ENCODE data around the gene CCDC24. TPM values are rescaled to one million over a fixed set of nuclear protein-coding genes. Genes with fewer than 3 reads are reported as not detected.

The CCDC24 gene
- total and polyA plus RNA-seq, 2 of the 13 experiments (the other 11 are each of a cell fraction or from before 2014, with no cell fraction given): 1.4 to 2.9 TPM

GRCh38 chr1:43947061-43947873 lies 44.1 kb upstream of the CCDC24 start (continued):
- TF ChIP-seq BRCA1 (CRISPR knock-in tag; IDR thresholded peaks at IDR 0.05) (no peak), ZNF256 (CRISPR knock-in tag; conservative IDR thresholded peaks at IDR 0.05) (no peak), FOXC1 (CRISPR knock-in tag; IDR thresholded peaks at IDR 0.05; ENCODE audit: borderline replicate concordance) (peak; percentile 4; the same call in 1 of the 2 replicates), ZNF629 (CRISPR knock-in tag; conservative IDR thresholded peaks at IDR 0.05) (no peak), ZNF333 (CRISPR knock-in tag; IDR thresholded peaks at IDR 0.05; ENCODE audit: borderline replicate concordance) (peak; percentile 78; the same call in 1 of the 2 replicates), THRA (CRISPR knock-in tag; IDR thresholded peaks at IDR 0.05; ENCODE audit: borderline replicate concordance) (no peak), PHB2 (IDR thresholded peaks at IDR 0.05; ENCODE audit: partially characterized antibody) (no peak), TMF1 (CRISPR knock-in tag; IDR thresholded peaks at IDR 0.05; ENCODE audit: low read depth) (no peak; the same call in 1 of the 2 replicates), ZNF614 (CRISPR knock-in tag; IDR thresholded peaks at IDR 0.05; ENCODE audit: borderline replicate concordance) (no peak), FOXA1 (IDR thresholded peaks at IDR 0.05) (no peak), FOXA1 (CRISPR knock-in tag; IDR thresholded peaks at IDR 0.05) (no peak), MAF1 (CRISPR knock-in tag; IDR thresholded peaks at IDR 0.05; ENCODE audit: borderline replicate concordance) (no peak; the same call in 1 of the 2 replicates), SRY (CRISPR knock-in tag; IDR thresholded peaks at IDR 0.05) (no peak), DDIT3 (CRISPR knock-in tag; IDR thresholded peaks at IDR 0.05) (no peak), ZNF768 (CRISPR knock-in tag; IDR thresholded peaks at IDR 0.05) (no peak), IKZF4 (CRISPR knock-in tag; IDR thresholded peaks at IDR 0.05; ENCODE audit: borderline replicate concordance, low read depth, not compliant biosample characterization) (no peak), SUZ12 (IDR thresholded peaks at IDR 0.05; ENCODE audit: low read depth, low read length) (no peak)
- TF ChIP-seq, protein P1, sequence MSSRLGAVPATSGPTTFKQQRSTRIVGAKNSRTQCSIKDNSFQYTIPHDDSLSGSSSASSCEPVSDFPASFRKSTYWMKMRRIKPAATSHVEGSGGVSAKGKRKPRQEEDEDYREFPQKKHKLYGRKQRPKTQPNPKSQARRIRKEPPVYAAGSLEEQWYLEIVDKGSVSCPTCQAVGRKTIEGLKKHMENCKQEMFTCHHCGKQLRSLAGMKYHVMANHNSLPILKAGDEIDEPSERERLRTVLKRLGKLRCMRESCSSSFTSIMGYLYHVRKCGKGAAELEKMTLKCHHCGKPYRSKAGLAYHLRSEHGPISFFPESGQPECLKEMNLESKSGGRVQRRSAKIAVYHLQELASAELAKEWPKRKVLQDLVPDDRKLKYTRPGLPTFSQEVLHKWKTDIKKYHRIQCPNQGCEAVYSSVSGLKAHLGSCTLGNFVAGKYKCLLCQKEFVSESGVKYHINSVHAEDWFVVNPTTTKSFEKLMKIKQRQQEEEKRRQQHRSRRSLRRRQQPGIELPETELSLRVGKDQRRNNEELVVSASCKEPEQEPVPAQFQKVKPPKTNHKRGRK (CRISPR knock-in tag; IDR thresholded peaks at IDR 0.05): 0 out of 2 replicates have a peak, but pooled peaks have one; percentile 17
- TF ChIP-seq, protein P2, sequence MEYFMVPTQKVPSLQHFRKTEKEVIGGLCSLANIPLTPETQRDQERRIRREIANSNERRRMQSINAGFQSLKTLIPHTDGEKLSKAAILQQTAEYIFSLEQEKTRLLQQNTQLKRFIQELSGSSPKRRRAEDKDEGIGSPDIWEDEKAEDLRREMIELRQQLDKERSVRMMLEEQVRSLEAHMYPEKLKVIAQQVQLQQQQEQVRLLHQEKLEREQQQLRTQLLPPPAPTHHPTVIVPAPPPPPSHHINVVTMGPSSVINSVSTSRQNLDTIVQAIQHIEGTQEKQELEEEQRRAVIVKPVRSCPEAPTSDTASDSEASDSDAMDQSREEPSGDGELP (IDR thresholded peaks at IDR 0.05; ENCODE audit: borderline replicate concordance, low read depth): no peak
- TF ChIP-seq, protein P3, sequence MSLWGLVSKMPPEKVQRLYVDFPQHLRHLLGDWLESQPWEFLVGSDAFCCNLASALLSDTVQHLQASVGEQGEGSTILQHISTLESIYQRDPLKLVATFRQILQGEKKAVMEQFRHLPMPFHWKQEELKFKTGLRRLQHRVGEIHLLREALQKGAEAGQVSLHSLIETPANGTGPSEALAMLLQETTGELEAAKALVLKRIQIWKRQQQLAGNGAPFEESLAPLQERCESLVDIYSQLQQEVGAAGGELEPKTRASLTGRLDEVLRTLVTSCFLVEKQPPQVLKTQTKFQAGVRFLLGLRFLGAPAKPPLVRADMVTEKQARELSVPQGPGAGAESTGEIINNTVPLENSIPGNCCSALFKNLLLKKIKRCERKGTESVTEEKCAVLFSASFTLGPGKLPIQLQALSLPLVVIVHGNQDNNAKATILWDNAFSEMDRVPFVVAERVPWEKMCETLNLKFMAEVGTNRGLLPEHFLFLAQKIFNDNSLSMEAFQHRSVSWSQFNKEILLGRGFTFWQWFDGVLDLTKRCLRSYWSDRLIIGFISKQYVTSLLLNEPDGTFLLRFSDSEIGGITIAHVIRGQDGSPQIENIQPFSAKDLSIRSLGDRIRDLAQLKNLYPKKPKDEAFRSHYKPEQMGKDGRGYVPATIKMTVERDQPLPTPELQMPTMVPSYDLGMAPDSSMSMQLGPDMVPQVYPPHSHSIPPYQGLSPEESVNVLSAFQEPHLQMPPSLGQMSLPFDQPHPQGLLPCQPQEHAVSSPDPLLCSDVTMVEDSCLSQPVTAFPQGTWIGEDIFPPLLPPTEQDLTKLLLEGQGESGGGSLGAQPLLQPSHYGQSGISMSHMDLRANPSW (CRISPR knock-in tag; IDR thresholded peaks at IDR 0.05; ENCODE audit: borderline replicate concordance): 0 out of 2 replicates have a peak, but pooled peaks have one; percentile 11
- TF ChIP-seq, protein P4, sequence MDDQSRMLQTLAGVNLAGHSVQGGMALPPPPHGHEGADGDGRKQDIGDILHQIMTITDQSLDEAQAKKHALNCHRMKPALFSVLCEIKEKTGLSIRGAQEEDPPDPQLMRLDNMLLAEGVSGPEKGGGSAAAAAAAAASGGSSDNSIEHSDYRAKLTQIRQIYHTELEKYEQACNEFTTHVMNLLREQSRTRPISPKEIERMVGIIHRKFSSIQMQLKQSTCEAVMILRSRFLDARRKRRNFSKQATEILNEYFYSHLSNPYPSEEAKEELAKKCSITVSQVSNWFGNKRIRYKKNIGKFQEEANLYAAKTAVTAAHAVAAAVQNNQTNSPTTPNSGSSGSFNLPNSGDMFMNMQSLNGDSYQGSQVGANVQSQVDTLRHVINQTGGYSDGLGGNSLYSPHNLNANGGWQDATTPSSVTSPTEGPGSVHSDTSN (CRISPR knock-in tag; IDR thresholded peaks at IDR 0.05; ENCODE audit: borderline replicate concordance): 0 out of 2 replicates have a peak, but pooled peaks have one; percentile 15

Data from HepG2 (cell line).